Measurements from ENCODE around the gene MGAT4B.

The MGAT4B gene

DNA sequence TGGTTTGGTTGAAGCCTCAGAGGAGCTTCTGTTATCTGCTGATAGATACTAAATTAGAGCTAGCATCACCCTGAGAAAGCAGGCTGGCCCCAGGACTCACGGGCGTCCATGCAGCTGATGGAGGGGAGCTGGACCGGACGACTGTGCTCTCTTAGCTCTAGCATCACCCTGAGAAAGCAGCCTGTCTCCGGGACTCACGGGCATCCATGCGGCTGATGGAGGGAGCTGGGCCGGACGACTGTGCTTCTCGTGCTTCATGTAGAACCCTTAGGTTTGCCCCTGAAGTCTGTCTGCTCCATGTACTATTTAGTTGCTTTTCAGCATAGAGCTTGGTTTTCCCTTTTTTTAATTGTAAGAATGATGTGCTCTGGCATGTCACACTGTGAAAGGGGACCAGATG is 29.2 kb downstream of the MGAT4B start:
- TF ChIP-seq SPI1 (IDR thresholded peaks at IDR 0.05; ENCODE audit: low read depth, low read length) = no peak
- no peak for TF ChIP-seq POLR2AphosphoS5 (IDR thresholded peaks at IDR 0.05; ENCODE audit: low read depth, low read length)
- no peak for TF ChIP-seq POLR2A (IDR thresholded peaks at IDR 0.05; ENCODE audit: low read depth, low read length)
- TF ChIP-seq POU2F2 (IDR thresholded peaks at IDR 0.05; ENCODE audit: low read depth, low read length) = no peak
- TF ChIP-seq PAX5 (IDR thresholded peaks at IDR 0.05; ENCODE audit: insufficient read depth, low read length, severe bottlenecking) = no peak
- no peak for TF ChIP-seq TAF1 (IDR thresholded peaks at IDR 0.05; ENCODE audit: low read depth, low read length)
- DNase-seq (ENCODE audit: insufficient read length, low spot score) (no peak), FAIRE-seq (no peak)

DNA sequence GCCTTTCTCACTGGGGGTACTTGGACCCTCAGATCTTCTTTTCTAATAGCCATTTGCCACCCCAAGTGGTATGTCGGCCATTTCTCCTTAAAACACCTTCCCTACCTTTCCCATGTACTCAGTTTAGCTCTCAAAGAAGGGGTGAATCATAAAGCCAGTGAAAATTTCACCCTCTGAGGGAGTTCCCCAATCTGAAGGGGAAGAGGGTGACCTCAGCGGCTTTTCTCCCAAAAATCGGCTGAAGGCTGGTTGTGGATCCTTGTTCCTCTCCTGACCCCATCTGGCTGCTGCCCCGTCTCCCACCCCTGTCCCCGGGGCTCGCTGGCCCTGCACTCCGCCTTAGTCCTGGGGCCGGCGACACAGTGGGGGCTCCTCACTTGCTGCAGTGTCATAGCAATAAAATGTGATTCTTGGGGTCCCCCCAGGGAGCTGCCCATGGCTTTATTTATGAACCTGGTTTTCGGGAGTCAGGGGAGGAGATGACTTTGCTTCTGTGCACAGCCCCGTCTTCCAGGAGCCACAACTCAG is 30.2 kb downstream of the MGAT4B start:
- DNase-seq (ENCODE audit: insufficient read length, low spot score) (no peak), FAIRE-seq (no peak)
- TF ChIP-seq POU2F2 (IDR thresholded peaks at IDR 0.05; ENCODE audit: low read depth, low read length) = no peak

DNA sequence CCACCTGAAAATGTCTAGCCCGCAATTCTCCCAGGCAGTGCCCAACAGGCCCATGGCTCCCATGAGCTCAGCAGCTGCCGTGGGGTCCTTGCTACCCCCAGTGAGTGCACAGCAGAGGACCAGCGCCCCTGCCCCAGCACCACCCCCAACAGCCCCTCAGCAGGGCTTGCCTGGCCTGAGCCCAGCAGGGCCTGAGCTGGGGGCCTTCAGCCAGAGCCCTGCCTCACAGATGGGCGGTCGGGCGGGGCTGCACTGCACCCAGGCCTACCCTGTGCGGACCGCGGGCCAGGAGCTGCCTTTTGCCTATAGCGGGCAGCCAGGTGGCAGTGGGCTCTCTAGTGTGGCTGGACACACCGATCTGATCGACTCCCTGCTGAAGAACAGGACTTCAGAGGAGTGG is 32.2 kb downstream of the MGAT4B start:
- TF ChIP-seq PAX5 (IDR thresholded peaks at IDR 0.05; ENCODE audit: insufficient read depth, low read length, severe bottlenecking) (no peak), POU2F2 (IDR thresholded peaks at IDR 0.05; ENCODE audit: low read depth, low read length) (no peak), POLR2AphosphoS5 (IDR thresholded peaks at IDR 0.05; ENCODE audit: low read depth, low read length) (no peak), SPI1 (IDR thresholded peaks at IDR 0.05; ENCODE audit: low read depth, low read length) (no peak), POLR2A (IDR thresholded peaks at IDR 0.05; ENCODE audit: low read depth, low read length) (no peak), TAF1 (IDR thresholded peaks at IDR 0.05; ENCODE audit: low read depth, low read length) (no peak)
- DNase-seq (ENCODE audit: insufficient read length, low spot score) (no peak), FAIRE-seq (no peak)

DNA sequence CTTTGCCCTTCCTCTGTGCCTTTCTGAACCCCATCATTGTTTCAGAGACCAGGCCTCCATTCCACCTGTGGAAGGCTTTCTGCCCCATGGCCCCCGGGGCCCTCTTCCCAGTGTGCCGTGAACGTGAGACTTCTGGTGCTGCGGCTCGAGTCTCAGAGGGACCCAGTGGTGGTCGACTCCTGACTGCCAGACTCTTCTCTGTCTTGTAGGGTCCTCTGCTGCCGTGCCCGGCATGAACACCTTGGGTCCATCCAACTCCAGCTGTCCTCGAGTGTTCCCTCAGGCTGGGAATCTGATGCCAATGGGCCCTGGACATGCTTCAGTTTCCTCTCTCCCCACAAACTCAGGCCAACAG is 33.0 kb downstream of the MGAT4B start:
- TF ChIP-seq TAF1 (IDR thresholded peaks at IDR 0.05; ENCODE audit: low read depth, low read length) = no peak
- TF ChIP-seq POU2F2 (IDR thresholded peaks at IDR 0.05; ENCODE audit: low read depth, low read length) = no peak
- no peak for TF ChIP-seq POLR2A (IDR thresholded peaks at IDR 0.05; ENCODE audit: low read depth, low read length)
- no peak for TF ChIP-seq SPI1 (IDR thresholded peaks at IDR 0.05; ENCODE audit: low read depth, low read length)
- no peak for TF ChIP-seq POLR2AphosphoS5 (IDR thresholded peaks at IDR 0.05; ENCODE audit: low read depth, low read length)
- DNase-seq (ENCODE audit: insufficient read length, low spot score) (no peak), FAIRE-seq (no peak)

GRCh38 chr5:179772351-179772750 is 34.3 kb downstream of the MGAT4B start:
- no peak for FAIRE-seq
- DNase-seq (ENCODE audit: insufficient read length, low spot score) = no peak
- TF ChIP-seq TAF1 (IDR thresholded peaks at IDR 0.05; ENCODE audit: low read depth, low read length) = no peak
- TF ChIP-seq POLR2A (IDR thresholded peaks at IDR 0.05; ENCODE audit: low read depth, low read length) = no peak
- TF ChIP-seq POLR2AphosphoS5 (IDR thresholded peaks at IDR 0.05; ENCODE audit: low read depth, low read length) = no peak

DNA sequence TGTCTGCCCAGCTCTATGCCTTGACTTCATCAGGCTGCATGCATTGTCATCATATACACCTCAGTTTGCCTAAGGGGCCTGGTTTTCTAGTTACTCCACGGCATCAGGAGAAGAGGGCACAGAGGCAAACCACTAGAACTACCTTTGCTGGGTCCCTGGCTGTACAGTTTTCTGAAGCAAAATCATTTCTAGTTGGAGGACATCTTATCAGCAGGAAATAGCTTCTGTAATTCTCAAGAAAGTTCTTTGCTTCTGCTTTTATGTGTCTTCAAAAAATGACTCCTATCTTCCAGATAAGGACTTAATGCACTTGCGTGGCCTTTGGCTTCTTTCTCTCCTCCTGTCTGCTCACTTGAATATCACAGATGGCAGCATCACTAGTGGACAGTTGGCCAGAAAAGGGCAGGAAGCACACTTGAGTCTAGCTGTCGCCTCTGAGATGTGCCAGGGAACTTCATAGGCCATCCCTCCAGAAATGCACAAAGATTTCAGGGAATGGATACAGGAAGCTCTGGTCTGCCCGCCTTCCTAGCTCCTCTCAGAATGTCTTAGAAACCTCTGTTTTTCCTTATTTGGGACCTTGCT is 35.3 kb downstream of the MGAT4B start:
- DNase-seq (ENCODE audit: insufficient read length, low spot score) = no peak
- no peak for TF ChIP-seq POLR2A (IDR thresholded peaks at IDR 0.05; ENCODE audit: low read depth, low read length)
- TF ChIP-seq PAX5 (IDR thresholded peaks at IDR 0.05; ENCODE audit: insufficient read depth, low read length, severe bottlenecking) = no peak
- no peak for TF ChIP-seq TAF1 (IDR thresholded peaks at IDR 0.05; ENCODE audit: low read depth, low read length)
- no peak for TF ChIP-seq POLR2AphosphoS5 (IDR thresholded peaks at IDR 0.05; ENCODE audit: low read depth, low read length)
- TF ChIP-seq SPI1 (IDR thresholded peaks at IDR 0.05; ENCODE audit: low read depth, low read length) = no peak
- TF ChIP-seq POU2F2 (IDR thresholded peaks at IDR 0.05; ENCODE audit: low read depth, low read length) = no peak
- no peak for FAIRE-seq

- no peak for TF ChIP-seq SPI1 (IDR thresholded peaks at IDR 0.05; ENCODE audit: low read depth, low read length)
- no peak for TF ChIP-seq POLR2A (IDR thresholded peaks at IDR 0.05; ENCODE audit: low read depth, low read length)
- TF ChIP-seq POU2F2 (IDR thresholded peaks at IDR 0.05; ENCODE audit: low read depth, low read length) = no peak
- no peak for TF ChIP-seq POLR2AphosphoS5 (IDR thresholded peaks at IDR 0.05; ENCODE audit: low read depth, low read length)
- no peak for TF ChIP-seq PAX5 (IDR thresholded peaks at IDR 0.05; ENCODE audit: insufficient read depth, low read length, severe bottlenecking)
- TF ChIP-seq TAF1 (IDR thresholded peaks at IDR 0.05; ENCODE audit: low read depth, low read length) = no peak
- DNase-seq (ENCODE audit: insufficient read length, low spot score) (no peak), FAIRE-seq (no peak)
Observed at GRCh38 chr5:179769796-179770195, 36.9 kb downstream of the MGAT4B start.

- FAIRE-seq (no peak), DNase-seq (ENCODE audit: insufficient read length, low spot score) (no peak)
- TF ChIP-seq POLR2AphosphoS5 (IDR thresholded peaks at IDR 0.05; ENCODE audit: low read depth, low read length) (no peak), POLR2A (IDR thresholded peaks at IDR 0.05; ENCODE audit: low read depth, low read length) (no peak), TAF1 (IDR thresholded peaks at IDR 0.05; ENCODE audit: low read depth, low read length) (no peak), POU2F2 (IDR thresholded peaks at IDR 0.05; ENCODE audit: low read depth, low read length) (no peak), SPI1 (IDR thresholded peaks at IDR 0.05; ENCODE audit: low read depth, low read length) (no peak), PAX5 (IDR thresholded peaks at IDR 0.05; ENCODE audit: insufficient read depth, low read length, severe bottlenecking) (no peak)
Observed at GRCh38 chr5:179769271-179769670, 37.4 kb downstream of the MGAT4B start.

GRCh38 chr5:179768326-179769085 is 38.2 kb downstream of the MGAT4B start:
- no peak for FAIRE-seq
- no peak for TF ChIP-seq PAX5 (IDR thresholded peaks at IDR 0.05; ENCODE audit: insufficient read depth, low read length, severe bottlenecking)

DNA sequence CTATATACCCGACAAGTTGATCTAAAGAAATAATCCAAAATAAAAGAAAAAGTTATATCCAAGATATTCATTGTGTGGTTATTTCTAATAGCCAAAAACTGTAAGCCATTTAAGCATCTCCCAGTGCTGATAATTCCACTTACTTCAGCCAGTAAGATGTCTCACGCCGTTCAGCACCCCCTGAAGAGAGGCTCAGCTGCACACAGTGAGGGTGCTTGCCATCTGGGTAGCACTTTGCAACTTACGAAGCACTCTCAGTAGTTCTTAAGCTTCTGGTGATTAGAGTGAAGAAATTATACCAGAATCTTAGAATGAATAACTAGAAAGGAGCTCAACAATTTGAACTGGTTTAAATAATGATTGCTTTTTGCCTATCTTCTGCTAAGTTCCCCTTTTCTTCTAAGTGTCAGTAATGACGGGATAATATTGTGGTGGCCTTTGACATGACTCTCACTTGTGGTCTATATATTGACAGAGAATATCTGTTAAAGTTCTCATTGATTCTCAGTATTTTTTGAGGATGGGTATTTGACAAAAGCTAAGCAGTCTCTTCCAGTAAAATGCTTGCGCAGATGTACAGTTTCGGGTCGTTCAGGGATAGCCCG is 39.1 kb downstream of the MGAT4B start:
- FAIRE-seq (no peak), DNase-seq (ENCODE audit: insufficient read length, low spot score) (no peak)
- TF ChIP-seq POLR2AphosphoS5 (IDR thresholded peaks at IDR 0.05; ENCODE audit: low read depth, low read length) (no peak), TAF1 (IDR thresholded peaks at IDR 0.05; ENCODE audit: low read depth, low read length) (no peak), PAX5 (IDR thresholded peaks at IDR 0.05; ENCODE audit: insufficient read depth, low read length, severe bottlenecking) (no peak), POU2F2 (IDR thresholded peaks at IDR 0.05; ENCODE audit: low read depth, low read length) (no peak), SPI1 (IDR thresholded peaks at IDR 0.05; ENCODE audit: low read depth, low read length) (no peak), POLR2A (IDR thresholded peaks at IDR 0.05; ENCODE audit: low read depth, low read length) (no peak)

More at GRCh38 chr5:179768326-179769085, 38.2 kb downstream of the MGAT4B start:
- DNase-seq (ENCODE audit: insufficient read length, low spot score) = no peak

Data from GM12891 (cell line).